BE2C (cell line): ENCODE measurements around the gene PKM.

Experiments used
- DNase-seq: peaks from one replicate; pipeline ENCODE4 v3.0.0-alpha.2; 2020
- H3K27me3 ChIP-seq: fragments of 250-450 bp; sonication (Bioruptor Pico); 2 replicates; pipeline ENCODE4 v1.5.1; 2020; ENCODE audit warnings: mild to moderate bottlenecking
- H3K36me3 ChIP-seq: fragments of 250-450 bp; sonication (Bioruptor Pico); 2 replicates; pipeline ENCODE4 v1.5.1; 2020; ENCODE audit warnings: mild to moderate bottlenecking
- H3K4me1 ChIP-seq: fragments of 250-450 bp; sonication (Bioruptor Pico); 2 replicates; pipeline ENCODE4 v1.5.1; 2020
- H3K4me3 ChIP-seq: 2 replicates; pipeline ENCODE4 v1.5.1; 2011; ENCODE audit warnings: low read depth, low read length
- H3K9me3 ChIP-seq: fragments of 250-450 bp; sonication (Bioruptor Pico); 2 replicates; pipeline ENCODE4 v1.5.1; 2020
- CTCF ChIP-seq: IDR thresholded peaks from 2 replicates; pipeline ENCODE4 v1.5.1; 2012; ENCODE audit warnings: mild to moderate bottlenecking, low read depth, low read length

PKM gene

DNA sequence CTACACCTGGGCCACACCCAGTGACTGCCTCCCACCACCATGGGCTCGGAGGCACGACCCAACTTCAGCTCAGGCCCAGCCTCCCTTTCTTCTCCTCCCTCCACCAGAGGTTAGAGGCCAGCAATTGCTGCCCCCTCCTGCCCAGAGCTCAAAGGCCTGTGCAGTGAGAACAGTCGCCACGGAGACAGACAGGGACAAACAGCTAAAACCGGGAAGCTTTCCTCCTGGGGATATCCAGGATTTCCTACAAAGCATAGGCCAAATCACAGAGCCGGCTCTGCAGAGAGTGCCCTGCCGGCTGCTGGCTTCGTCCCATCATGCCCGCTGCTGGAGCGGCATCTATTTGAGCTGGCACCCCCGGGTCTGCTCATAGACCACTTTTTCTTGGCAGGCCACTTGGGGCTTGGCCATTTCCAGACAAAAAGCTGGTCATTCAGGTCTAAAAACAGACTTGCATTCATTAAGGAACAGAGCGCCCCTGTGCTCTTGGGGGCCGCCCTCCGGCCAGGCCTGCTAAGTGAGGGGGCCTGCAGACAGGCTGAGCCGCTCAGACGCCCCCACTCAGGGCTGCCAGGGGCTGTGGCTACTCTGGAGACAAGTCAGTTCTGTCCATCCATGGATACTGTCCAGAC, 50.9 kb downstream of the PKM start:
- no peak for TF ChIP-seq CTCF
- peaks cover 16% of the 10 kb centered on the region for H3K27me3 ChIP-seq
- no peaks in the 10 kb centered on the region for H3K4me1 ChIP-seq
- H3K4me3 ChIP-seq: no peak overlapping the region
- DNase-seq: no peak
- no peaks in the 10 kb centered on the region for H3K9me3 ChIP-seq
- H3K36me3 ChIP-seq: no peaks in the 10 kb centered on the region

DNA sequence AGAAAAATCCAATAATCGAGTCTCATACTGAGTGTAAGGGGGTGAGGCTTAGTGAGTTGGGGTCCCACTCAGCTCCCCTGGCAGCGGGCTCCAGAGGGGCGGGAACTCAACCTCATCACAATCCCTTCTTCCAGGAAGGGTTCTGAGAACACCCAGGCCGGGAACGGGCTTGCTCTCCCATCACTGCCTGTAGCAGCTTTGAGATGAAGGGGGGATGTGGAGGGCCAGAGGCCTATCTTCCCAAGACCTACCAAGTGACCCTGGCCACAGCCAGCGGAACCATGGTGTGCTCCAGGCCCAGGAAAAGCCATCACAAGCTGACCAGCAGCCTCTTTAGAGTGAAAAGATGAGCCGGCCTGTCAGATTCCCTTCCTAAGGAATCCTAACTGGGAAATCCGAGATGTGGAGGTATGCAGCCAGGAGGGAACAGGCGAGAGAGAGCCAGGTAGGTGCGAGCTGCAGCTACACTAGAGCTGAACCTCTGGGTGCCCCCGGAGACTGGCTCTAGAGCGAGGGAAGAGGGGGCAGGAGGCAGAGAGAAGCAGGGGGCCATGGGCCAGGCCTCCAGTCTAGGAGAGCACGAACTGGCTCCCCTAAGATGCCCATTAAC, 51.9 kb downstream of the PKM start:
- no peak for DNase-seq
- Histone ChIP-seq H3K27me3 (peaks cover 7% of the 10 kb centered on the region), H3K4me3 (no peak overlapping the region), H3K36me3 (no peaks in the 10 kb centered on the region), H3K4me1 (no peaks in the 10 kb centered on the region), H3K9me3 (no peaks in the 10 kb centered on the region)
- TF ChIP-seq CTCF: no peak

DNA sequence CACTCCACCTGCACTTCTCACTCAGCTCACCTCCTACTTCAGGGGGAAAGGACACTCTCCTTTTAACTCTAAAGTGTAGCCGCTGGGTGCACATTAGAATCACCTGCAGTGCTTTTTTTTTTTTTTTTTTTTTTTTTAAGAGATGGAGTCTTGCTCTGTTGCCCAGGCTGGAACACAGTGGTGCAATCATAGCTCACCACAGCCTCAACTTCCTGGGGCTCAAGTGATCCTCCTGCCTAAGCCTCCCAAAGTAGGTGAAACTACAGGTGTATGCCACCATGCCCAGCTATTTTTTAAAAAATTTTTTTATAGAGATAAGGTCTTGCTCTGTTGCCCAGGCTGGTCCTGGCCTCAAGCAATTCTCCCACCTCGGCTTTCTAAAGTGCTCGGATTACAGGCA, 54.2 kb downstream of the PKM start:
- Histone ChIP-seq H3K4me3 (no peak overlapping the region), H3K4me1 (no peaks in the 10 kb centered on the region), H3K27me3 (no peaks in the 10 kb centered on the region), H3K36me3 (no peaks in the 10 kb centered on the region), H3K9me3 (no peaks in the 10 kb centered on the region)
- DNase-seq: no peak
- no peak for TF ChIP-seq CTCF

GRCh38 chr15:72176159-72176558, 54.8 kb downstream of the PKM start:
- no peak for TF ChIP-seq CTCF
- Histone ChIP-seq H3K9me3 (no peaks in the 10 kb centered on the region), H3K36me3 (no peaks in the 10 kb centered on the region), H3K27me3 (no peaks in the 10 kb centered on the region), H3K4me3 (no peak overlapping the region), H3K4me1 (no peaks in the 10 kb centered on the region)
- no peak for DNase-seq

DNA sequence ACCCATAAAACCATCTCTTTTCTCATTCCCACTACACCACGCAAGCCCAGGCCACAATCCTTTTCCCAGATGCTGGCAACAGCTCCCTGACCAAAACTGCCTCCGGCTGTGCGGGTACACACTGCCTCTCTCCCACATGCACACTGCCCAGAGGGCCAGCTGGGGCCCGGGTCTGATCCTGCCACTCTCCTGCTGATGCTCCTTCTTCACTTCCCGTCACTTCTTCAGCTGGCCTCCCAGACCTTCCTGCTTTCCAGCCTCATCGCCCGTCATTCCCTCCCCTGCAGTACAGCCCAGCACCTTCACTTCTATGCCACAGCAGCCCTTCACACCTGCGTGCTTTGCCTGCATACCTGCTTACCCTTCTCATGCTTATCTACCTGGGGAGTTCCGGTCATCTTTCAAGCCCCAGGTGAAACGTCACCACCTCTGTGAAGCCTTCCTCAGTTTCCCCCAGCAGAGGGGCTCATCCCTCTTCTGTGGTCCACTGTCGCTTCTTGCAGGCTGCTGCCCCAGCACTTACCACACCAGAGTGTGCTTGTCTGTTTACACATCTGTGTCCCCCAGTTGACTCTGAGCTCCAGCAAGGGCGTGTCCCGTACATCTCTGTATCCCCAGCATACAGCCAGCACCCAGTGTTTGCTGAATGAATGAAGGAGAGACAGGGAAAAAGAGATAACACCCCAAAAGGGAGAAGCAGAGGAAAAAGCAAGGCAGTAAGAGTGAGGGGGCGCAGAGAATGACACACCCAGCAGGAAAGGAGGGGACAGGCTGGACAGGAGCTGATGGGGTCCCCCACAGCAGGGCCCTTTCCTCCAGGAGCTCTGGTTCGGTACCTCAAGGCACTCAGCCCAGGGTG, 55.6 kb downstream of the PKM start:
- DNase-seq: no peak
- H3K9me3 ChIP-seq: no peaks in the 10 kb centered on the region
- TF ChIP-seq CTCF: no peak
- H3K4me1 ChIP-seq: no peaks in the 10 kb centered on the region
- H3K27me3 ChIP-seq: no peaks in the 10 kb centered on the region
- no peaks in the 10 kb centered on the region for H3K36me3 ChIP-seq
- no peak overlapping the region for H3K4me3 ChIP-seq
